GM12878 (cell line): ENCODE data around the gene F2RL3. TPM values are rescaled to one million over a fixed set of nuclear protein-coding genes. Genes with fewer than 3 reads are reported as not detected.

ENCODE experiments used
- ATAC-seq: fragments of 200-7000 bp; cut with Tn5 transposase; 3 replicates; pipeline ENCODE4 v1.9.1; 2020; ENCODE audit warnings: mild to moderate bottlenecking, moderate library complexity
- BruUV-seq: library from RNA; stranded (reverse); fragments of 400-500 nt; replicated peaks from 2 replicates; lab custom pipeline; 2021; lab: Mats Ljungman, UMichigan
- CTCF ChIA-PET: fragments of 300-600 bp; sonication (Branson Sonifier 250); formaldehyde crosslinking; extraction: SDS; loops from one replicate; lab custom pipeline; 2021; ENCODE audit warnings: inconsistent platforms; lab: Yijun Ruan, JAX
- POLR2A ChIA-PET: fragments of 350-600 bp; formaldehyde crosslinking; extraction: SDS; loops from one replicate; lab custom pipeline; 2021; ENCODE audit warnings: inconsistent platforms; lab: Charles Lee
- RAD21 ChIA-PET: fragments of 300-600 bp; sonication (Branson Sonifier 250); formaldehyde crosslinking; loops from one replicate; lab custom pipeline; 2023; ENCODE audit warnings: antibody characterized with exemption; ENCODE audit not compliant: unreplicated experiment; lab: Charles Lee
- SMC1A ChIA-PET: fragments of 300-600 bp; sonication (Branson Sonifier 250); formaldehyde crosslinking; loops from one replicate; lab custom pipeline; 2023; ENCODE audit not compliant: unreplicated experiment, uncharacterized antibody; lab: Charles Lee
- DNase-seq: peaks from one replicate; pipeline ENCODE4 v3.0.0-alpha.2; 2011; ENCODE audit warnings: low read depth, low spot score
- FAIRE-seq: peaks from 3 replicates; lab custom pipeline; 2011; peaks lifted over from hg19 to GRCh38; lab: Jason Lieb, UNC
- H2AFZ ChIP-seq: 2 replicates; pipeline ENCODE4 v1.6.0; 2011; ENCODE audit warnings: low read depth, low read length, control low read depth; ENCODE audit not compliant: control insufficient read depth
- H3K27ac ChIP-seq: 2 replicates; pipeline ENCODE4 v1.5.1; 2011; ENCODE audit warnings: control low read depth; ENCODE audit not compliant: control insufficient read depth, insufficient read depth
- H3K27me3 ChIP-seq, 2 experiments: replicated peaks in 1 of 2; 2 replicates each; pipeline versions ENCODE4 v1.6.0 to v1.6.1; 2011; ENCODE audit warnings: low read length in 1 of 2; ENCODE audit not compliant: control insufficient read depth in 2 of 2, insufficient read depth in 2 of 2
- H3K36me3 ChIP-seq, 2 experiments: 2 replicates each; pipeline ENCODE4 v1.5.1; 2011; ENCODE audit warnings: low read length in 1 of 2; ENCODE audit not compliant: control insufficient read depth in 2 of 2, insufficient read depth in 2 of 2
- H3K4me1 ChIP-seq: 2 replicates; pipeline ENCODE4 v1.6.1; 2011; ENCODE audit warnings: mild to moderate bottlenecking, low read length, moderate library complexity, mixed read lengths; ENCODE audit not compliant: control insufficient read depth, insufficient read depth
- H3K4me2 ChIP-seq: 2 replicates; pipeline ENCODE4 v1.6.0; 2011; ENCODE audit warnings: control low read depth; ENCODE audit not compliant: control insufficient read depth, insufficient read depth
- H3K4me3 ChIP-seq: fragments of 200-600 bp; sonication (generic); 2 replicates; pipeline ENCODE4 v1.5.1; 2016
- H3K79me2 ChIP-seq: 2 replicates; pipeline ENCODE4 v1.6.0; 2011; ENCODE audit warnings: low read length; ENCODE audit not compliant: control insufficient read depth, insufficient read depth
- H3K9ac ChIP-seq: 2 replicates; pipeline ENCODE4 v1.8.0; 2011; ENCODE audit warnings: low read length, control low read depth, mixed read lengths; ENCODE audit not compliant: control insufficient read depth, insufficient read depth
- H3K9me3 ChIP-seq: replicated peaks from 3 replicates; pipeline ENCODE4 v1.5.1; 2011; ENCODE audit warnings: mild to moderate bottlenecking, low read length; ENCODE audit not compliant: control insufficient read depth, insufficient read depth
- H4K20me1 ChIP-seq: 2 replicates; pipeline ENCODE4 v1.6.0; 2011; ENCODE audit not compliant: control insufficient read depth, insufficient read depth
- ASH2L ChIP-seq: fragments of 300-600, 200-600 bp; sonication (generic); IDR thresholded peaks from 2 replicates; pipeline ENCODE4 v1.6.1; 2017; ENCODE audit warnings: low read depth, mild to moderate bottlenecking, borderline replicate concordance
- BCL3 ChIP-seq: IDR thresholded peaks from 2 replicates; pipeline ENCODE4 v1.6.1; 2011; ENCODE audit warnings: borderline replicate concordance, low read depth, mild to moderate bottlenecking, moderate library complexity, low read length; ENCODE audit not compliant: insufficient read depth, poor library complexity, severe bottlenecking
- CEBPB ChIP-seq, 2 experiments: fragments of 150-350 bp in 1 of 2; IDR thresholded peaks; 2 replicates each; pipeline ENCODE4 v1.6.1; 2012 to 2014; ENCODE audit warnings: low read depth in 2 of 2, low read length in 2 of 2, borderline replicate concordance in 1 of 2, inconsistent platforms in 1 of 2
- CHD4 ChIP-seq: fragments of 200-600 bp; sonication (generic); IDR thresholded peaks from 2 replicates; pipeline ENCODE4 v1.6.1; 2016; ENCODE audit warnings: mild to moderate bottlenecking
- MYB ChIP-seq: fragments of 150-350 bp; IDR thresholded peaks from 2 replicates; pipeline ENCODE4 v1.6.1; 2014; ENCODE audit warnings: mild to moderate bottlenecking, low read depth, low read length, borderline replicate concordance
- NFXL1 ChIP-seq: fragments of 450-650 bp; IDR thresholded peaks from 2 replicates; pipeline ENCODE4 v1.6.1; 2017; ENCODE audit warnings: antibody characterized with exemption, mild to moderate bottlenecking, borderline replicate concordance
- NFYB ChIP-seq: IDR thresholded peaks from 2 replicates; pipeline ENCODE4 v1.6.1; 2011; ENCODE audit warnings: low read depth, mild to moderate bottlenecking, low read length, improper control_type of control experiment, moderate library complexity; ENCODE audit not compliant: insufficient read depth
- NKRF ChIP-seq: fragments of 450-650 bp; conservative IDR thresholded peaks from 2 replicates; pipeline ENCODE4 v1.6.1; 2017; ENCODE audit warnings: mild to moderate bottlenecking, moderate library complexity
- TCF12 ChIP-seq: IDR thresholded peaks from 2 replicates; pipeline ENCODE4 v1.6.1; 2011; ENCODE audit warnings: low read depth, mild to moderate bottlenecking, low read length
- YBX1 ChIP-seq: fragments of 450-650 bp; IDR thresholded peaks from 2 replicates; pipeline ENCODE4 v1.6.1; 2016; ENCODE audit warnings: antibody characterized with exemption
- ZBTB4 ChIP-seq: fragments of 450-650 bp; formaldehyde crosslinking; IDR thresholded peaks from 2 replicates; pipeline ENCODE4 v1.4.0; 2022; ENCODE audit warnings: mild to moderate bottlenecking, moderate library complexity
- WGBS: methylation state at CpG from one replicate; pipeline ENCODE4 v1.1.6; 2016; ENCODE audit warnings: low lambda C conversion rate; ENCODE audit not compliant: insufficient replicate concordance, insufficient coverage; ENCODE audit errors: missing lambda C conversion rate; 5-methylcytosine and 5-hydroxymethylcytosine counted together
- in situ Hi-C: fragments of 300-500 bp; cut with MboI; formaldehyde crosslinking; loops from 9 replicates; pipeline ENCODE4 v1.14.3; 2018; ENCODE audit warnings: mixed read lengths
- intact Hi-C: fragments of 100-400 bp; cut with micrococcal nuclease; formaldehyde crosslinking; loops from one replicate; pipeline ENCODE4 v1.14.2; 2022; ENCODE audit not compliant: unreplicated experiment
- polyA plus RNA-seq, 11 experiments: library from polyadenylated mRNA; depleted of rRNA in 4 of 11; unstranded in 6 of 11; stranded (reverse) in 5 of 11; fragments of >200 nt; fragmentation: Nextera tagmentation in 4 of 11; fragmentation: Illumina TruSeq in 1 of 11; extraction: Ambion mirVana in 4 of 11; extraction: Trizol in 1 of 11; gene quantifications; 1 replicate in 1 of 11; 2 replicates in 10 of 11; pipeline versions ENCODE4 v1.2.1 to v1.2.3, GENCODE V29; 2011 to 2016; ENCODE audit warnings: inconsistent platforms in 2 of 11, missing spikeins in 2 of 11, low read depth in 1 of 11
- total RNA-seq, 4 experiments: library from RNA; depleted of rRNA in 3 of 4; stranded (reverse); fragments of >200 nt in 3 of 4; fragmentation: Illumina TruSeq in 1 of 4; extraction: Trizol in 1 of 4; gene quantifications; 2 replicates each; pipeline versions ENCODE4 v1.2.1 to v1.2.3, GENCODE V29; 2013 to 2021

The F2RL3 gene
- total and polyA plus RNA-seq, 10 of the 15 experiments (the other 5 are each of a cell fraction or from before 2014, with no cell fraction given), result 0.01 to 1.2 (median 0.29) TPM

- TF ChIP-seq MYB, result no peak
- no peak for TF ChIP-seq CHD4
- no peak for TF ChIP-seq NFXL1
- TF ChIP-seq CEBPB (IDR thresholded peaks at IDR 0.05; ENCODE audit: borderline replicate concordance in 1 of 2, low read depth in 2 of 2, low read length in 2 of 2), result no peak
Observed at GRCh38 chr19:16896146-16897028, 7.6 kb downstream of the F2RL3 start (continued).

GRCh38 chr19:16897029-16897855 is 8.4 kb downstream of the F2RL3 start:
- WGBS, result 10% methylated on average over 26 of the region's 68 CpGs
- Histone ChIP-seq H3K27ac (peak overlapping the region; percentile 7; the same call in 1 of the 2 replicates), H3K36me3 (no peaks in the 10 kb centered on the region), H3K27me3 (no peaks in the 10 kb centered on the region), H3K9me3 (no peaks in the 10 kb centered on the region; the same call in 2 of the 3 replicates), H4K20me1 (no peaks in the 10 kb centered on the region), H3K79me2 (no peaks in the 10 kb centered on the region), H3K4me2 (peak overlapping the region; percentile 85), H3K4me3 (peak overlapping the region; percentile 90), H2AFZ (peak overlapping the region; percentile 83), H3K9ac (peak overlapping the region; percentile 45; the same call in 1 of the 2 replicates), H3K4me1 (peaks cover 44% of the 10 kb centered on the region)
- intact Hi-C loops (loop anchor here (10.0 kb wide), 1 partner anchor 408 kb away; the partner anchor contains the start of genes ABHD8, DDA1 and MRPL34), in situ Hi-C loops (no loop called here)
- FAIRE-seq (peak; percentile 91), DNase-seq (peak; percentile 60), ATAC-seq (peak; percentile 85)
- POLR2A ChIA-PET, result interaction anchor here (0.7 kb wide), 1 partner anchor 1554 kb away, joined by 3 read pairs; no protein-coding TSS in a partner anchor
- no TSS peak for BruUV-seq
- SMC1A ChIA-PET, result no interaction called here
- CTCF ChIA-PET, result interaction anchor here (0.7 to 1.6 kb wide), 2 partner anchors 61 to 133 kb away, joined by 8 read pairs; no protein-coding TSS in a partner anchor
- RAD21 ChIA-PET, result no interaction called here
- TF ChIP-seq YBX1, result no peak
- no peak for TF ChIP-seq ASH2L
- TF ChIP-seq NFYB, result no peak
- no peak for TF ChIP-seq BCL3
- 0 out of 2 replicates have a peak, but pooled peaks have one; percentile 57 for TF ChIP-seq NKRF
- no peak for TF ChIP-seq TCF12
- TF ChIP-seq ZBTB4, result no peak
